ENCODE results near the gene TOX2. TPM values are rescaled to one million over a fixed set of nuclear protein-coding genes. Genes with fewer than 3 reads are reported as not detected.

The TOX2 gene
- polyA plus RNA-seq, 3 donors from 2014 or later = 2.4 to 5.0 (median 2.9) TPM

- Mint-ChIP-seq H3K4me3 (no peak overlapping the region), H3K27ac (no peak overlapping the region)
Measured at GRCh38 chr20:44022464-44022863, 107.8 kb downstream of the TOX2 start.

GRCh38 chr20:44023515-44024371, 109.1 kb downstream of the TOX2 start:
- Mint-ChIP-seq H3K4me3 (no peak overlapping the region), H3K36me3 (no peaks in the 10 kb centered on the region), H3K9me3 (no peaks in the 10 kb centered on the region), H3K27ac (no peak overlapping the region), H3K4me1 (peaks cover 39 to 59% of the 10 kb centered on the region in 2 donors), H3K27me3 (ENCODE audit: low read depth in 3 of 3) (peaks cover 13 to 33% (median 23%) of the 10 kb centered on the region in 3 donors)
- DNase-seq = no peak

More at GRCh38 chr20:44022464-44022863, 107.8 kb downstream of the TOX2 start:
- peaks cover 28 to 57% of the 10 kb centered on the region in 2 donors for H3K4me1 Mint-ChIP-seq
- no peak for DNase-seq
- H3K9me3 Mint-ChIP-seq = no peaks in the 10 kb centered on the region
- H3K36me3 Mint-ChIP-seq = no peaks in the 10 kb centered on the region
- H3K27me3 Mint-ChIP-seq (ENCODE audit: low read depth in 3 of 3) = peaks cover 11 to 37% (median 18%) of the 10 kb centered on the region in 3 donors

GRCh38 chr20:44024820-44025580, 110.3 kb downstream of the TOX2 start:
- H3K4me1 Mint-ChIP-seq = peaks cover 39 to 59% of the 10 kb centered on the region in 2 donors
- H3K27ac Mint-ChIP-seq = no peak overlapping the region

GRCh38 chr20:44025756-44026155, 111.1 kb downstream of the TOX2 start:
- no peak overlapping the region for H3K27ac Mint-ChIP-seq
- H3K27me3 Mint-ChIP-seq (ENCODE audit: low read depth in 3 of 3) = peaks cover 13 to 33% (median 29%) of the 10 kb centered on the region in 3 donors
- peaks cover 0 to 2% (median 0%) of the 10 kb centered on the region in 3 donors for H3K36me3 Mint-ChIP-seq
- DNase-seq = no peak
- no peak overlapping the region for H3K4me3 Mint-ChIP-seq
- no peaks in the 10 kb centered on the region for H3K9me3 Mint-ChIP-seq
- H3K4me1 Mint-ChIP-seq = peaks cover 42 to 59% of the 10 kb centered on the region in 2 donors

More at GRCh38 chr20:44024820-44025580, 110.3 kb downstream of the TOX2 start:
- peaks cover 12 to 33% (median 27%) of the 10 kb centered on the region in 3 donors for H3K27me3 Mint-ChIP-seq (ENCODE audit: low read depth in 3 of 3)
- DNase-seq = no peak
- no peaks in the 10 kb centered on the region for H3K36me3 Mint-ChIP-seq
- H3K9me3 Mint-ChIP-seq = no peaks in the 10 kb centered on the region
- no peak overlapping the region for H3K4me3 Mint-ChIP-seq

- Mint-ChIP-seq H3K4me3 (no peak overlapping the region), H3K27ac (no peak overlapping the region), H3K4me1 (peaks cover 39 to 57% of the 10 kb centered on the region in 2 donors), H3K36me3 (peaks cover 0 to 3% (median 0%) of the 10 kb centered on the region in 3 donors), H3K27me3 (ENCODE audit: low read depth in 3 of 3) (peaks cover 12 to 32% (median 27%) of the 10 kb centered on the region in 3 donors), H3K9me3 (no peaks in the 10 kb centered on the region)
- DNase-seq = no peak
Measured at GRCh38 chr20:44026647-44027342, 112.1 kb downstream of the TOX2 start.

- Mint-ChIP-seq H3K27me3 (ENCODE audit: low read depth in 3 of 3) (peaks cover 11 to 27% (median 27%) of the 10 kb centered on the region in 3 donors), H3K9me3 (no peaks in the 10 kb centered on the region), H3K4me3 (peak overlapping the region in 2 of 5 donors; percentile 14 to 25), H3K36me3 (peaks cover 0 to 3% (median 0%) of the 10 kb centered on the region in 3 donors), H3K4me1 (peaks cover 36 to 53% of the 10 kb centered on the region in 2 donors), H3K27ac (peak overlapping the region in 1 of 6 donors; percentile 84)
- no peak for DNase-seq
Measured at GRCh38 chr20:44027343-44028002, 112.8 kb downstream of the TOX2 start.

GRCh38 chr20:44028003-44028730, 113.5 kb downstream of the TOX2 start:
- Mint-ChIP-seq H3K4me3 (peak overlapping the region; percentile 5 to 96 (median 83)), H3K27ac (peak overlapping the region in 3 of 6 donors; percentile 84 to 94 (median 92)), H3K9me3 (no peaks in the 10 kb centered on the region), H3K4me1 (peaks cover 34 to 55% of the 10 kb centered on the region in 2 donors), H3K36me3 (peaks cover 0 to 3% (median 0%) of the 10 kb centered on the region in 3 donors), H3K27me3 (ENCODE audit: low read depth in 3 of 3) (peaks cover 7 to 25% (median 25%) of the 10 kb centered on the region in 3 donors)
- DNase-seq = no peak

- Mint-ChIP-seq H3K9me3 (no peaks in the 10 kb centered on the region), H3K4me3 (peak overlapping the region; percentile 70 to 96 (median 83)), H3K36me3 (peaks cover 0 to 3% (median 0%) of the 10 kb centered on the region in 3 donors), H3K4me1 (peaks cover 34 to 54% of the 10 kb centered on the region in 2 donors), H3K27ac (peak overlapping the region; percentile 72 to 94 (median 88)), H3K27me3 (ENCODE audit: low read depth in 3 of 3) (peaks cover 14 to 28% (median 23%) of the 10 kb centered on the region in 3 donors)
- peak; percentile 53 to 61 (median 61) for DNase-seq
Measured at GRCh38 chr20:44028868-44029847, 114.5 kb downstream of the TOX2 start.

GRCh38 chr20:44029848-44030230, 115.2 kb downstream of the TOX2 start:
- H3K4me3 Mint-ChIP-seq = peak overlapping the region; percentile 70 to 96 (median 83)
- H3K9me3 Mint-ChIP-seq = no peaks in the 10 kb centered on the region
- no peak for DNase-seq
- peaks cover 0 to 3% (median 2%) of the 10 kb centered on the region in 3 donors for H3K36me3 Mint-ChIP-seq
- peak overlapping the region in 3 of 6 donors; percentile 12 to 84 (median 46) for H3K27ac Mint-ChIP-seq
- peaks cover 34 to 57% of the 10 kb centered on the region in 2 donors for H3K4me1 Mint-ChIP-seq
- H3K27me3 Mint-ChIP-seq (ENCODE audit: low read depth in 3 of 3) = peaks cover 14 to 30% (median 23%) of the 10 kb centered on the region in 3 donors

GRCh38 chr20:44030394-44030793, 115.7 kb downstream of the TOX2 start:
- Mint-ChIP-seq H3K27me3 (ENCODE audit: low read depth in 3 of 3) (peaks cover 17 to 34% (median 23%) of the 10 kb centered on the region in 3 donors), H3K9me3 (no peaks in the 10 kb centered on the region), H3K4me3 (peak overlapping the region in 2 of 5 donors; percentile 84 to 96), H3K27ac (peak overlapping the region in 1 of 6 donors; percentile 46), H3K36me3 (peaks cover 0 to 7% (median 3%) of the 10 kb centered on the region in 3 donors), H3K4me1 (peaks cover 34 to 62% of the 10 kb centered on the region in 2 donors)
- DNase-seq = no peak

GRCh38 chr20:44031001-44031574, 116.4 kb downstream of the TOX2 start:
- H3K4me3 Mint-ChIP-seq = no peak overlapping the region
- H3K36me3 Mint-ChIP-seq = peaks cover 0 to 7% (median 3%) of the 10 kb centered on the region in 3 donors
- H3K27ac Mint-ChIP-seq = no peak overlapping the region
- DNase-seq = no peak
- H3K9me3 Mint-ChIP-seq = no peaks in the 10 kb centered on the region
- peaks cover 20 to 30% (median 27%) of the 10 kb centered on the region in 3 donors for H3K27me3 Mint-ChIP-seq (ENCODE audit: low read depth in 3 of 3)
- H3K4me1 Mint-ChIP-seq = peaks cover 34 to 62% of the 10 kb centered on the region in 2 donors
